ENCODE data around the gene ARSH. TPM values are rescaled to one million over a fixed set of nuclear protein-coding genes. Genes with fewer than 3 reads are reported as not detected.

ARSH gene
- total and polyA plus RNA-seq, 2 experiments from 2014 or later, result not detected

GRCh38 chrX:3075959-3076358, 69.6 kb downstream of the ARSH start:
- TF ChIP-seq CTCF (IDR thresholded peaks at IDR 0.05; ENCODE audit: low read depth, low read length), result no peak
- no peaks in the 10 kb centered on the region for H3K4me1 ChIP-seq (ENCODE audit: low read depth)
- DNase-seq (ENCODE audit: low read depth in 1 of 2, low spot score in 1 of 2), result no peak
- no peaks in the 10 kb centered on the region for H3K9me3 ChIP-seq (ENCODE audit: low read depth)
- peaks cover 29% of the 10 kb centered on the region for H3K27me3 ChIP-seq
- H3K36me3 ChIP-seq, result no peaks in the 10 kb centered on the region
- H3K27ac ChIP-seq, result no peak overlapping the region
- H3K4me3 ChIP-seq, result no peak overlapping the region

- Histone ChIP-seq H3K27ac (no peak overlapping the region), H3K4me3 (no peak overlapping the region), H3K27me3 (peaks cover 29% of the 10 kb centered on the region), H3K36me3 (no peaks in the 10 kb centered on the region), H3K9me3 (ENCODE audit: low read depth) (no peaks in the 10 kb centered on the region), H3K4me1 (ENCODE audit: low read depth) (no peaks in the 10 kb centered on the region)
- no peak for DNase-seq (ENCODE audit: low read depth in 1 of 2, low spot score in 1 of 2)
- no peak for TF ChIP-seq CTCF (IDR thresholded peaks at IDR 0.05; ENCODE audit: low read depth, low read length)
Measured at GRCh38 chrX:3076416-3076991, 70.2 kb downstream of the ARSH start.

Other genes with a start within 250 kb of the ARSH start
- 54.1 and 58.0 TPM in 2 replicates for gene GYG2, start 177.6 kb upstream of the ARSH start, total RNA-seq
- gene GYG2, start 177.6 kb upstream of the ARSH start, polyA plus RNA-seq, result 58.4 and 102 TPM in 2 replicates
- gene ARSD, start 77.2 kb upstream of the ARSH start, total RNA-seq, result 29.9 and 32.7 TPM in 2 replicates
- gene ARSD, start 77.2 kb upstream of the ARSH start, polyA plus RNA-seq, result 23.5 and 29.7 TPM in 2 replicates
- gene ARSF, start 34.9 kb downstream of the ARSH start, total RNA-seq, result not detected in 2 replicates
- not detected in 2 replicates for gene ARSF, start 34.9 kb downstream of the ARSH start, polyA plus RNA-seq